ENCODE measurements around the gene TRAM2. TPM values are rescaled to one million over a fixed set of nuclear protein-coding genes. Genes with fewer than 3 reads are reported as not detected.

Gene TRAM2
- total and polyA plus RNA-seq, 9 of the 15 experiments (the other 6 are each of a cell fraction or from before 2014, with no cell fraction given) = 2.6 to 13.3 (median 8.9) TPM

DNA sequence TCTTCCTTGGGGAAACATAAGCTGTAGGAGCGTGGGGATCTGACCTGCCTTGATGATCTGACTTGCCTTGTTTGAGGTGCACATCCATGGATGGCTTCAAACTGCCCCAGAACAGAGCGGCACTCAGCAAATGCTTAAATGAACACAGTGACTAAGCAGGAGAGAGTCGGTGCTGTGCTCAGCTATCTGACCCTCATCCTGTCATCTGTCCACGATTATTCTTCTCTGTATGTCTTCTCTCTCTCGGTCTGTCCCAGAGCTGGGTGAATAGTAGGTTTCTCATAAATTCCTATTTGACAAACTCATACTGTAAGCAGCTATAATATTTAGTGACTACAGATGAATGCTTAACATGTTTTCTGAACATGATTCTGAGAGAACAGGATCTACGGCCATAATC lies 37.3 kb downstream of the TRAM2 start (continued):
- TF ChIP-seq, protein P1, sequence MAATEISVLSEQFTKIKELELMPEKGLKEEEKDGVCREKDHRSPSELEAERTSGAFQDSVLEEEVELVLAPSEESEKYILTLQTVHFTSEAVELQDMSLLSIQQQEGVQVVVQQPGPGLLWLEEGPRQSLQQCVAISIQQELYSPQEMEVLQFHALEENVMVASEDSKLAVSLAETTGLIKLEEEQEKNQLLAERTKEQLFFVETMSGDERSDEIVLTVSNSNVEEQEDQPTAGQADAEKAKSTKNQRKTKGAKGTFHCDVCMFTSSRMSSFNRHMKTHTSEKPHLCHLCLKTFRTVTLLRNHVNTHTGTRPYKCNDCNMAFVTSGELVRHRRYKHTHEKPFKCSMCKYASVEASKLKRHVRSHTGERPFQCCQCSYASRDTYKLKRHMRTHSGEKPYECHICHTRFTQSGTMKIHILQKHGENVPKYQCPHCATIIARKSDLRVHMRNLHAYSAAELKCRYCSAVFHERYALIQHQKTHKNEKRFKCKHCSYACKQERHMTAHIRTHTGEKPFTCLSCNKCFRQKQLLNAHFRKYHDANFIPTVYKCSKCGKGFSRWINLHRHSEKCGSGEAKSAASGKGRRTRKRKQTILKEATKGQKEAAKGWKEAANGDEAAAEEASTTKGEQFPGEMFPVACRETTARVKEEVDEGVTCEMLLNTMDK (IDR thresholded peaks at IDR 0.05; ENCODE audit: borderline replicate concordance, insufficient read depth, low read depth, low read length, poor library complexity, severe bottlenecking) = no peak
- no peak for TF ChIP-seq ZNF184 (CRISPR knock-in tag; IDR thresholded peaks at IDR 0.05)
- TF ChIP-seq ZNF668 (CRISPR knock-in tag; IDR thresholded peaks at IDR 0.05) = no peak
- TF ChIP-seq ZNF175 (CRISPR knock-in tag; IDR thresholded peaks at IDR 0.05; ENCODE audit: low read depth) = no peak
- peak; percentile 64 for TF ChIP-seq ARID1B (IDR thresholded peaks at IDR 0.05)
- TF ChIP-seq ARID2 (IDR thresholded peaks at IDR 0.05) = no peak
- TF ChIP-seq LCOR (CRISPR knock-in tag; IDR thresholded peaks at IDR 0.05) = no peak
- TF ChIP-seq ZNF561 (CRISPR knock-in tag; conservative IDR thresholded peaks at IDR 0.05) = no peak
- peak; percentile 23; the same call in 1 of the 2 replicates for TF ChIP-seq FOSL1 (tag; conservative IDR thresholded peaks at IDR 0.05)
- peak; percentile 70 for TF ChIP-seq MAFK (IDR thresholded peaks at IDR 0.05; ENCODE audit: low read length)

DNA sequence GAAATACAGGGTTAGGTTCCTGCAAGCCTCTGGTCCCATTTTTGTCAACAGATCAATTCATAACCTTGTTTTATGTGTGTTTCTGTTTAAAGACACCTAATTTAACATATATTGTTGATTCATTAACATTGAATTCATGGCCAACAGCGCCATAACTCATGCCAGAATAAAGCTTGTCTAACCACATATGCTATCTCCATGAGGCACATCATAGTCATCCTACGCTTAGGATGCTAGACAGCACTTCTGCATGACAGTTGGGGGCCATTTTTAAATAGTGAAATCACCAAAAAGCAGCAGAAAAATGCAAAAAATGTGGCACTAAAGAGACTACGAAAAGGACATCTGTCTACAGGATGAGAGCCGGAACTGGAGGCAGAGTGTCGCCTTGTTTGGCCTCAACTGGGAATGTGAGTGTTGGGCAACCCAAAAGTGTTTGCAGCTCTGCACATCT lies 37.9 kb downstream of the TRAM2 start:
- peaks cover 9% of the 10 kb centered on the region; the same call in 1 of the 3 replicates for H3K36me3 ChIP-seq (ENCODE audit: control insufficient read depth, insufficient read depth, low read length)
- intact Hi-C loops (cut with micrococcal nuclease) = no loop called here
- peaks cover 24% of the 10 kb centered on the region; the same call in 2 of the 3 replicates for H3K79me2 ChIP-seq (ENCODE audit: control insufficient read depth, insufficient read depth, low read length)
- H3K9me3 ChIP-seq (replicated peaks; ENCODE audit: control insufficient read depth, insufficient read depth, low read depth, low read length) = no peaks in the 10 kb centered on the region
- ATAC-seq = no peak
- H4K20me1 ChIP-seq (replicated peaks; ENCODE audit: control insufficient read depth, insufficient read depth, low read length) = no peaks in the 10 kb centered on the region
- H3K27me3 ChIP-seq (ENCODE audit: control insufficient read depth in 2 of 2, insufficient read depth in 2 of 2, low read length in 2 of 2) = no peaks in the 10 kb centered on the region
- no peak overlapping the region for H2AFZ ChIP-seq (ENCODE audit: low read depth, low read length)
- no peak overlapping the region for H3K9ac ChIP-seq (ENCODE audit: insufficient read depth in 1 of 2, low read depth in 2 of 2, low read length in 2 of 2)
- H3K4me2 ChIP-seq (ENCODE audit: insufficient read depth, low read length) = no peak overlapping the region
- no peak overlapping the region for H3K4me3 ChIP-seq
- FAIRE-seq = peak; percentile 74
- no peak for DNase-seq (ENCODE audit: extremely low read depth in 1 of 4, low spot score in 3 of 4)
- BruUV-seq (replicated peaks) = no TSS peak
- H3K4me1 ChIP-seq (replicated peaks in 1 of 2; ENCODE audit: control insufficient read depth in 2 of 2, insufficient read depth in 2 of 2, low read length in 2 of 2) = peaks cover 7 to 35% of the 10 kb centered on the region in 2 experiments; a peak in 4 of 5 replicates
- H3K9me1 ChIP-seq (ENCODE audit: control insufficient read depth, insufficient read depth, low read length) = no peaks in the 10 kb centered on the region
- in situ Hi-C loops (cut with MboI) = no loop called here
- ChIA-PET POLR2A (interaction anchor here (0.8 to 1.2 kb wide), 2 partner anchors 11 to 17 kb away, joined by 3 to 5 read pairs; no protein-coding TSS in a partner anchor), CTCF (ENCODE audit: low intra/inter-chr PET ratio) (no interaction called here)
- no peak overlapping the region for H3K27ac ChIP-seq (ENCODE audit: extremely low read depth, low read depth, low read length)
- WGBS (ENCODE audit: insufficient coverage, low coverage, missing lambda C conversion rate) = 74% methylated on average over 5 of the region's 5 CpGs
- TF ChIP-seq NUFIP1 (IDR thresholded peaks at IDR 0.05; ENCODE audit: partially characterized antibody) = no peak
- TF ChIP-seq, protein P2, sequence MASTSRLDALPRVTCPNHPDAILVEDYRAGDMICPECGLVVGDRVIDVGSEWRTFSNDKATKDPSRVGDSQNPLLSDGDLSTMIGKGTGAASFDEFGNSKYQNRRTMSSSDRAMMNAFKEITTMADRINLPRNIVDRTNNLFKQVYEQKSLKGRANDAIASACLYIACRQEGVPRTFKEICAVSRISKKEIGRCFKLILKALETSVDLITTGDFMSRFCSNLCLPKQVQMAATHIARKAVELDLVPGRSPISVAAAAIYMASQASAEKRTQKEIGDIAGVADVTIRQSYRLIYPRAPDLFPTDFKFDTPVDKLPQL (IDR thresholded peaks at IDR 0.05; ENCODE audit: extremely low read depth, insufficient read length) = no peak
- TF ChIP-seq CBFB (CRISPR knock-in tag; IDR thresholded peaks at IDR 0.05) = no peak
- TF ChIP-seq, protein P3, sequence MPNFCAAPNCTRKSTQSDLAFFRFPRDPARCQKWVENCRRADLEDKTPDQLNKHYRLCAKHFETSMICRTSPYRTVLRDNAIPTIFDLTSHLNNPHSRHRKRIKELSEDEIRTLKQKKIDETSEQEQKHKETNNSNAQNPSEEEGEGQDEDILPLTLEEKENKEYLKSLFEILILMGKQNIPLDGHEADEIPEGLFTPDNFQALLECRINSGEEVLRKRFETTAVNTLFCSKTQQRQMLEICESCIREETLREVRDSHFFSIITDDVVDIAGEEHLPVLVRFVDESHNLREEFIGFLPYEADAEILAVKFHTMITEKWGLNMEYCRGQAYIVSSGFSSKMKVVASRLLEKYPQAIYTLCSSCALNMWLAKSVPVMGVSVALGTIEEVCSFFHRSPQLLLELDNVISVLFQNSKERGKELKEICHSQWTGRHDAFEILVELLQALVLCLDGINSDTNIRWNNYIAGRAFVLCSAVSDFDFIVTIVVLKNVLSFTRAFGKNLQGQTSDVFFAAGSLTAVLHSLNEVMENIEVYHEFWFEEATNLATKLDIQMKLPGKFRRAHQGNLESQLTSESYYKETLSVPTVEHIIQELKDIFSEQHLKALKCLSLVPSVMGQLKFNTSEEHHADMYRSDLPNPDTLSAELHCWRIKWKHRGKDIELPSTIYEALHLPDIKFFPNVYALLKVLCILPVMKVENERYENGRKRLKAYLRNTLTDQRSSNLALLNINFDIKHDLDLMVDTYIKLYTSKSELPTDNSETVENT (CRISPR knock-in tag; IDR thresholded peaks at IDR 0.05) = no peak
- TF ChIP-seq U2AF1 (optimal IDR thresholded peaks at IDR 0.05; ENCODE audit: low read depth, low read length) = no peak
- no peak for TF ChIP-seq NFRKB (IDR thresholded peaks at IDR 0.05; ENCODE audit: low read depth)
- TF ChIP-seq ZNF274 (IDR thresholded peaks at IDR 0.05; ENCODE audit: borderline replicate concordance, low read depth, low read length) = no peak
- no peak for TF ChIP-seq CBX5 (IDR thresholded peaks at IDR 0.05; ENCODE audit: borderline replicate concordance, low read depth)
